CD4-positive, alpha-beta T cell treated with Interleukin-4 for 1 hour (primary cell): ENCODE data around the gene LRP4.

Experiments
- DNase-seq, 2 donors: peaks; one replicate each; pipeline ENCODE4 v3.0.0-alpha.2; 2020 to 2022

Gene LRP4

GRCh38 chr11:46920755-46921154 lies 2.4 kb upstream of the LRP4 start:
- no peak for DNase-seq

GRCh38 chr11:46918788-46919513 lies 601 bp upstream of the LRP4 start:
- no peak for DNase-seq

- no peak for DNase-seq
These were observed 628 bp downstream of the LRP4 start for GRCh38 chr11:46917762-46918082.

GRCh38 chr11:46917109-46917761 lies 1.1 kb downstream of the LRP4 start:
- DNase-seq = peak in 1 of 2 donors; percentile 13

- no peak for DNase-seq
These were observed 1.9 kb downstream of the LRP4 start for GRCh38 chr11:46916286-46917108.

- DNase-seq = no peak
These were observed 3.4 kb downstream of the LRP4 start for GRCh38 chr11:46914910-46915309.

- no peak for DNase-seq
These were observed 4.0 kb downstream of the LRP4 start for GRCh38 chr11:46914363-46914762.

GRCh38 chr11:46913484-46913883 lies 4.9 kb downstream of the LRP4 start:
- DNase-seq = no peak

- DNase-seq = no peak
These were observed 5.7 kb downstream of the LRP4 start for GRCh38 chr11:46912526-46913150.

- no peak for DNase-seq
These were observed 10.7 kb downstream of the LRP4 start for GRCh38 chr11:46907606-46908005.

- no peak for DNase-seq
These were observed 11.7 kb downstream of the LRP4 start for GRCh38 chr11:46906609-46907041.

- DNase-seq = no peak
These were observed 12.5 kb downstream of the LRP4 start for GRCh38 chr11:46905806-46906205.

- DNase-seq = no peak
These were observed 14.5 kb downstream of the LRP4 start for GRCh38 chr11:46903846-46904245.

GRCh38 chr11:46902694-46903093 lies 15.7 kb downstream of the LRP4 start:
- no peak for DNase-seq

- no peak for DNase-seq
These were observed 17.2 kb downstream of the LRP4 start for GRCh38 chr11:46901156-46901555.

- no peak for DNase-seq
These were observed 18.1 kb downstream of the LRP4 start for GRCh38 chr11:46900091-46900746.

- DNase-seq = no peak
These were observed 18.8 kb downstream of the LRP4 start for GRCh38 chr11:46899501-46900025.

- DNase-seq = no peak
These were observed 19.8 kb downstream of the LRP4 start for GRCh38 chr11:46898396-46899095.

- DNase-seq = peak in 1 of 2 donors; percentile 29
These were observed 21.5 kb downstream of the LRP4 start for GRCh38 chr11:46896719-46897406.

- DNase-seq = no peak
These were observed 22.5 kb downstream of the LRP4 start for GRCh38 chr11:46895821-46896220.

- no peak for DNase-seq
These were observed 23.4 kb downstream of the LRP4 start for GRCh38 chr11:46894961-46895360.
